ELF-1 (cell line): Measurements from ENCODE around the gene KRT16.
A peak's percentile ranks its signal among the peaks of the same experiment; 100 is the strongest.
"Not testable (repeated sequence)": the region's sequence is repeated elsewhere in the genome, so short reads cannot be mapped to it uniquely, and the experiment has no call there.

Experiments
- DNase-seq: peaks from one replicate; pipeline ENCODE4 v3.0.0-alpha.2; 2016; ENCODE audit warnings: low read depth, low spot score

Gene KRT16

DNA sequence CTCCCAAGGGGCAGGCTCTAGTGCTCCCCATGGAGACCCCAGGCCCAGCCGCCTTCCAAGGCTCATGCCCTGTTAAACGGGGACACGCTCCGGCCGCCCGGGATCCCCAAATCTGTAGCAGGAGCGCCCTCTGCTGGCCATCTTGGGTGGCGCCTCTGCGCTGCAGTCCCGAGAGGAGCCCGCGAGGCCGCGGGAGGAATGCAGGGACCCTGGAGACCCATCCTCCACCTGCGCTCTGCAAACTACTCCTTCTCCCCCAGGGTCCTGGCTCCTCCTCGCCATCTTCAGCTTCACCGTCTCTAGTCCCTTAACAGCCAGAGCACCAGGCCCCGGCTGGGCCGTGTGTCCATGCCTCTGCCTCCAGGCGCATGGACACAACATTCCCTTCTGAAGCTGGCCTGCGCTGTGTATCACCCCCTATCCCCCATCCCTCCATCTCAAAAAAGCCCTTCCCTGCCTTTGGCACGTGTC is 35.4 kb upstream of the KRT16 start:
- DNase-seq: peak; percentile 98

DNA sequence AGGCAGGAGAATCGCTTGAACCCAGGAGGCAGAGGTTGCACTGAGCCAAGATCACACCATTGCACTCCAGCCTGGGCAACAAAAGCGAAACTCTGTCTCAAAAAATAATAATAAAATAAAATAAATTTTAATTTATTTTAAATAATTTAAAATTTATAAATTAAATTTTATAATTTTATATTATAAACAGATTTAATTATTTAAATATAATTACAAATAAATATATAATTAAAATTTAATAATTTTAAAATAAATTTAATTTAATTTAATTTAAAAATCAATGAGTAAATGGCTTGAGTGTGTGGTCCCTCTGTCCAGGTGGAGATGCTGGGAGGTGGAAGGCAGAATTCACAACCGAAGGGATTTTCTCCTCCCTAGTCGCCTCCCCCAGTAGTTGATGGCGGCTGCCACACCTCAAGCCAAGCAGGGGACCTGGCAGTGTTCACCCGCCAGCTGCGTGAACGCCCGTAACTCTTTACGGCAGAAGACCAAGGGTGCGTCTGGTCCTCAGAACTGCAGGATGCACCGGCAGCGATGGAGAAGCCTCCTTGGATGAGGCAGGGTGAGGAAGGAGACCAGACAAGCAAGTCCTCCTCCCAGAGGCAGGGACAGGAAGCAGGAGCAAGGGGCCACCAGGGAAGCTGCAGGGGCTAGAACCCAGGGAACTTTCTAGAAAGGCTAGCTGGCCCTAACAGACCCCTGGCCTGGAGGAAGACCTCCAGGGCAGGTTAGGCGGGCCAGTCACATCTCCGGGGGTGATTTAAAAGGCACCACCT is 34.7 kb upstream of the KRT16 start:
- no peak for DNase-seq

DNA sequence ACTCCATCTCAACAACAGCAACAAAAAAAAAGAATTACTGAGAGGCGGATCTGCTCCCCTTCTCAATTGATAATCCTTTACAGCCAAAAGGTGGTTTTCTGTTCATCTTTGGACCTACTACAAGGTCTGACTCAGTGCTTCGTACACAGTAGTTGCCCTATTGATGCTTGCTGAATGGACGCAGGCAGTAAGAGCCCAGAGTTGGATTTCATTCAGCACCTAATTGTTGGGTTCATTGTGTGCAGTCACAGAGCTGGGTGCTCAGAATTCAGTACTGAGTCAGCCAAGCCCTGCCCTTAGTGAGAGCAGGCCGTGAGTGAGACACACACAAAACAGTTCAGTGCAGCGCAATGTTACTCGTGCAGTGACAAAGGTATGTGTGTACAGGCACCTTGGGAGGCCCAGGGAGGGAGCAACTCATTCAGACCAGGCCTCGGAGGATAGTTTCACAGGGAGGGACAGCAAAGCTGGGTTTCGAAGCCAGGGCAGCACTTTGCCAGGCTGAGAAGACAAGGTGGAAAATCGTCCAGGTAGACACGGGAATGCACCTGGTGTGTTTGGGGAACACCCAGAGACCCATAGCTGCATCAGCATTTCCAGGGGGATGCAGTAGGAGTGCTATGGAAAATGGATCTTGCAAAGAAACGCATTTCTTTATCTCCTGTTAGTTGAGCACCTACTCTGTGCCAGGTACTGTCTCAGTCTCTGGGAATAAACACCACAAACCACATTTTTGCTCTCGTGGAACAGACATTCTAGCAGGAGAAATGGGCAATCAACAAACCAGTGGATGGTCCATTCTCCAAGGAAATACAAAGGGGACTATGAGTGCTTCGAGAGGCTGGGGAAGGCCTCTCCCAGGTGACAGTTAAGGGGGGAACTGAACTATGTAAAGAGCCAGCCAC is 29.9 kb upstream of the KRT16 start:
- DNase-seq: no peak

DNA sequence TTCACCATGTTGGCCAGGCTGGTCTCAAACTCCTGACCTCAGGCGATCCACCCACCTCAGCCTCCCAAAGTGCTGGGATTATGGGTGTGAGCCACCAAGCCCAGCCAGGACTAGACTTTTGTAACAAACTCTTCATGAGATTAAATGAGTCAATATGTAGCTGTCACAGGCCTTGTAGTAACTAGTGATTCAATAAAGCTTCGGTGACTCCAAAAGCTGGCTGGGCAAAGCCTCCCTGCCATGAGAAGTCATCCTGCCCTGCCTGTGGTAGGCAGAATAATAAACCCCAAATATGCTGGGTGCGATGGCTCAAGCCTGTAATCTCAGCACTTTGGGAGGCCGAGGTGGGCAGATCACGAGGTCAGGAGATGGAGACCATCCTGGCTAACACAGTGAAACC is 28.0 kb upstream of the KRT16 start:
- DNase-seq: not testable (repeated sequence)

DNA sequence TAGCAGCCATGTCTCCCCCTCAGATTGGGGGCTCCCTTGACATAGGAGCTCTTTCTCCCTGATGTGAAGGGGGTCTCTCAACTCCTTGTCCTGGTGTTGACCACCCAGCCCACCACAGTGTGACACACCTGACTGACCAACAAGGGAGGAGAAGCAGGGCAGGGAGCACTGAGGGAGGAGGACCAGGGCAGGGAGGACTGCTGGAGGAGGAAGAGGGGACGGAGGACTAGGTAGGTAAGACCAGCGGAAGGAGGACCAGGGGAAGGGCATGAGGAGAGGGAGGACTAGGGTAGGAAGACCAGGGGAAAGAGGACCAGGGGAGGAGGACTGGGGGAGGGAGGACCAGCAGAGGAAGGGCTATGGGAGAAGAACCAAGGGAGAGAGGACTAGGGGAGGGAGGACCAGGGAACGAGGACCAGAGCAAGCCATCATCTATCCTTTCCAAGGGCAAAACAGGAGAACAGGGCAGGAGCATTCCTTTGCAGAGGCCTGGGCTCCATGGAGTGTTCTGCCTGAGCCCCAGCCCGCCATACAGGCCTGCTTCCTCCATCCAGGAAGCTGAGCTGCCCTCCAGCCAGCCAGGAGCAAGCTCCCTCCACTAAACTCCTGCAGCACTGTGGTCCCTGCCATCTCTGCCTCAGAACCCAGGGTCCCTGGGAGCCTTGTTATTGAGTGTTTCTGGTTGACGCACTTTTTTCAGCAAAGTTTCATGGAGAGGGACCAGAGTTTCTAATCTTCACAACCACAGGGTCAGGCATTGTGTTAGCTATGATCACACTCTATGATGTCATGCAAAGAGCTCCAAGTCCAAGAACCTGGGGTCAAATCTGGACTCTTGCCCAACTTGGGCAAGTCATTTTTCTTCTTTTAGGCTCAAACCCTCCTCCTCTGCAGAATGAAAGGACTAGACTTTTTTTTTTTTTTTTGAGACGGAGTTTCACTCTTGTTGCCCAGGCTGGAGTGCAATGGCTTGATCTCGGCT is 27.2 kb upstream of the KRT16 start:
- DNase-seq: no peak

DNA sequence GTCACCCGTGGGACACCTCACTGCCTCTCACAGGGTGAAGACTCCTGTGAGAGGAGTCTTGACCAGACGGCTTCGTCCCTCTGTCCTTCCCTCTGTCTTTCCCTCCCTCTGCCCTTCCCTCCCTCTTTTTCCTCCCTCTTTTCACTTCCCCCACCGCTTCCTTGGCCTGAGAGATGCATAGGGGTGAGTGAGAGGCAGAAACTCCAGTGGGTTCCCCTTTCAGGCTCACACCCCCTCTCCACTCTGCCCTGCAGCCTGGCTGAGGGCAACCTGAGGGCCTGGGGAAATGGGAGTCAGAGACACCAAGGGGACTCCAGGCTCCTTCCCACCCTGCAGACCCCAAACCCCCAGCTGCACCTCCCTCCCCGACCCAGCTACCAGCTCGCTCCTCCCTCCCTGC is 26.4 kb upstream of the KRT16 start:
- no peak for DNase-seq

DNA sequence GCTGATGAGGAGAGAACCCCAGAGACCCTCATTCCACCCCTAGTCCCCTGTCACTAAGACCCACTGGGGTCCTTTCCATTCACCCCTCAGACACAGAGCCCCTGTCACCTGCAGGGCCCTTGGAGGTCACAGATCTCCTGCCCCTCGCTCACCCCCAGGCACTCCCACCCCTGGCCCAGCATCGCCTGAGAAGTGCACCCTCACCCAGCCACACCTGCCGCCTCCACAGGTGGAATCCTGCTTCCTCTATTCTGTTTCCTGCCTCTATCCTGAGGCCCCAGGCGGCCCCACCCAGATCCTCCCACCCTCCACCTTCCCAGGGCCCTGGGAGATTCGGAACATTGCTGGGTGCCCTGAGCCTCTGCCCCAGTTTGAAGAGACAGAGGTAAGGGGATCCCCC is 25.6 kb upstream of the KRT16 start:
- DNase-seq: no peak

DNA sequence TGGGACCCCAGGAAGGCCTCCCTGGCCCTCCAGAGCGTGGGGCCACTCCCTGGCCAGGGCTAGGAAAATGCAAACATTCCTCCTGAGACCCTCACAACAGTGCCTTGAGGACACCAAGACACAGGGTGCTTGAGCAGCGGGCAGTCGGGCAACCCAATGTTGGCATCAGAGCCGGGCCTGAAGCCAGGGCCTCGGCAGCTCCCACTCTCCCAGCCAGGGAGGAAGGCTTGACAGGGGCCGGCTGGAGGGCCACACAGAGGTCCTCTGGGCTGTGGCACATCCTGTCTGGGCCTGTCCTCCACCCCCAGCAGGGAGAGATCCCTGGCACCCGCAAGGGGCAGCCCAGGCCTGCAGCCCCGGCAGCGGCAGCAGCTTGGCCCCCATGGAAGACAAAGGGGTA is 24.1 kb upstream of the KRT16 start:
- no peak for DNase-seq

DNA sequence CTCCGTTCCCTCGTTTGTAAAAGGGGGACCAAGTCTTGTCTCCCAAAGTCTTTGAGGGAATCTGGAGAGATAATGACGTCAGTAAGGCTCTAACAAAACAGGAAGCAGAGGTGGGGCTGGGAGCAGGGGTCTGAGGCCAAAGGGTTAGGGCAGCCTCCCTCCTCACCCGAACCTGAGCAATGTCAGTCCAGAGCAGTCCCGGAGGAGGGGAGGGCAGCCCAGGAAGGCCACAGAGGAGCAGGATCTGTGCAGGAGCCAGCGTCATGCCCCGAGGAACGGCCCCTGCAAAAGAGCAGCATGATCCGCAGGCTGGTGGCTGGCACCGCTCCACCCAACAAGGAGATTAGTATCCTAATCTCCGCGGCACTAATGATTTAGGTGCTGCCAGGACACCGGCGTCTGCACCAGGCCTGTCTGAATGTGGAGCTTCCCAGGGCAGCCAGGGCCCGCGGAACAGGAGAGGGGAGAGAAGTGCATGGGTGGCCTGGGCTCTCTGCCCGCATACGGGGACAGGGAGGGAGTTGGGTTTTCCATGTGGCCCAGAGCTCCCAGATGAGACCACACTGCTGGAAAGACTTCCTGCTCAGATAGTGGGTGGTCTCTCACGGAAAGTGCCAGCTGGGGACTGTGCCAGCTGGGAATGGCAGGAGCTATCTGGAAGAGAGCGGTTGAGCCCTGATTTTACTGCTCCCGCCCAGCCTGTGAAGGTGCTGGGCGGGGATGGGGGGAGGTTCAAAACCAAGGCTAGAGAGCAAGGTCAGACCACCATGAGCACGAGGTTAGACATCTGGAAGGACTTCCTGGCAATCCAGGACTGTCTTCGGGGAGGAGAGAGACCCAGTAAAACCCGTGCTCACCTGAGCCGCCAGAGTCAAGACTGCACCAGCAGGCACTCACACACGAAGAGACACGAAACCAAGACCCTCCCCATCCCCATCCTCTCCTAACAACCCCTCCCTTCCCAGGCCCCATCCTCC is 22.8 kb upstream of the KRT16 start:
- DNase-seq: peak; percentile 56

DNA sequence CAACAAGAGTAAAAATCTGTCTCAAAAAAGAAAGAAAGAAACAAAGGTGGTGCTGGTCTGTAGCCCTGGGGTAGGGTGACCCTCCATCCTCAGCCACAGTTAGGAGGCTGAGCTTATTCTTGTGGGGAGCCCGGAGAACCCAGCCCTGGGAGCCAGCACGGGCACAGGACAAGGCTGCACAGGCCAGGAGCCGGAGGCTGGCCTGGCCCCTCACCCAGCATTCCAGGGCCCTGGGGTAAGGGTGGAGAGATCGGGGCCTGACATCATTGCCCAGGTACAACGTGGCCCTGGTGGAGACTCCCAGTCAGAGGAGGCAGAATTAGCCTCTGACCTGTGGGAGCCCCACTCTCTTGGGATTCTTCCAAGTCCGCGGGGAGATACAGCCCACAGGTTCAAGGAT is 22.1 kb upstream of the KRT16 start:
- DNase-seq: no peak

DNA sequence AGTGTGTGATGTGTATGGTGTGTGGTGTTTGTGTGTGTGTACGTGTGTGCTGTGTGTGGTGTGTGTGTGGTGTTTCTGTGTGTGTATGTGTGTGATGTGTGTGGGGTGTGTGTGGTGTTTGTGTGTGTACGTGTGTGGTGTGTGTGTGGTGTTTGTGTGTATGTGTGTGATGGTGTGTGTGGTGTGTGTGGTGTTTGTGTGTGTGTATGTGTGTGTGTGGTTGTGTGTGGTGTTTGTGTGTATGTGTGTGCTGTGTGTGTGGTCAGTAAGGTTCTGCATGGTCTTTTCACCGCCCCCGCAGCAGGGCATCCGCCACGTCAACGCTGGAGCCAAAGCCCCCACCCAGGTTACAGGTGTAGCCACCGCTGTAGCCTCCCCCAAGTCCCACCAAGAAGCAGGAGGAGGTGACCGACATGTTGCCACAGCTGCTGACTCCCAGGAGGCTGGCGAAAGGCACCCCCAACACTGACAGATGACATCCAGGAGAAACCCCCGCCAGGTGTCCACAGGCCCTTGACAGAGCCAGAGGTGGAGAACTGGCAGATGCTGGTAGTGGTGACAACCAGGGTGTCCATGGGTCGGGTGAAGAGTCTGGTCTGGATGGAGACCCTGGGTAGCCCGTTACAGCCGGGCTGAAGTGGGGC is 21.1 kb upstream of the KRT16 start:
- no peak for DNase-seq

DNA sequence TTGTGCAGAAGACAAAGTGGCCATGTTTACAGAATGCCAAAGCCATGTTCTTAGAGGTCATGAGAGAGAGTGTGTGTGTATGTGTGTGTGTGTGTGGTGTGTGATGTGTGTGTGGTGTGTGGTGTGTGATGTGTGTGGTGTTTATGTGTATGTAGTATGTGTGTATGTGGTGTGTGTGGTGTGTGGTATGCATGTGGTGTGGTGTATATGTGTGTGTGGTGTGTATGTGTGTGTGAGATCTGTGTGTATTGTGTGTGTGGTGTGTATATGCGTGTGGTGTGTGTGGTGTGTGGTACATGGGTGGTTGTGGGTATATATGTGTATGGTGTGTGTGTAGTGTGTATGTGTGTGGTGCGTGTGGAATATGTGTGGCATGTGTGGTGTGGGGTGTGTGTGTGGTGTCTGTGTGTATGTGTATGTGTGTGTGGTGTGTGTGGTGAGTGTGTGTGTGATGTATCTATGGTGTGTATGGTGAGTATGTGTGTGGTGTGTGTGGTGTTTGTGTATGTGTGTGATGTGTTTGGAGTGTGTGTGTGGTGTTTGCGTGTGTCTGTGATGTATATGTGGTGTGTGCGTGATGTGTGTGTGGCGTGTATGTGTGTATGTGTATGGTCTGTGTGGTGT is 20.0 kb upstream of the KRT16 start:
- DNase-seq: no peak

DNA sequence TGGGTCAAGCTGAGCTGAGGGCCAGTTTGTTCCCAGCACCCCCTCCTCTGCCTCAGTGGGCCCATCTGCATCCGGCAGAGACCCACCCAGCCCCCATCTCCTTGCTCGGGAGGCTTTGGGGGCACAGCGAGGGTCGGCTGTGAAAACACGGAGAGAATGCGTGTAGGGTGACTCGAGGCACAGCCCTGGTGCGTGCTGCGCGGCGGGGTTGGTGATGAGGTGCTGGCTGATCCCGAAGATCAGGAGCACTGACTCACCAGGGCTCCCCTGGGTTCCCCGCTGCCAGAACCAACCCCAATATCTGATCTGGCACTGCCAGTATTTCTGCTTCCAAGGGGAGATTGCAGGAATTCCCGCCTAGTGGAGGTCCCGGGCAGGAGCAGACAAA is 19.3 kb upstream of the KRT16 start:
- DNase-seq: no peak

DNA sequence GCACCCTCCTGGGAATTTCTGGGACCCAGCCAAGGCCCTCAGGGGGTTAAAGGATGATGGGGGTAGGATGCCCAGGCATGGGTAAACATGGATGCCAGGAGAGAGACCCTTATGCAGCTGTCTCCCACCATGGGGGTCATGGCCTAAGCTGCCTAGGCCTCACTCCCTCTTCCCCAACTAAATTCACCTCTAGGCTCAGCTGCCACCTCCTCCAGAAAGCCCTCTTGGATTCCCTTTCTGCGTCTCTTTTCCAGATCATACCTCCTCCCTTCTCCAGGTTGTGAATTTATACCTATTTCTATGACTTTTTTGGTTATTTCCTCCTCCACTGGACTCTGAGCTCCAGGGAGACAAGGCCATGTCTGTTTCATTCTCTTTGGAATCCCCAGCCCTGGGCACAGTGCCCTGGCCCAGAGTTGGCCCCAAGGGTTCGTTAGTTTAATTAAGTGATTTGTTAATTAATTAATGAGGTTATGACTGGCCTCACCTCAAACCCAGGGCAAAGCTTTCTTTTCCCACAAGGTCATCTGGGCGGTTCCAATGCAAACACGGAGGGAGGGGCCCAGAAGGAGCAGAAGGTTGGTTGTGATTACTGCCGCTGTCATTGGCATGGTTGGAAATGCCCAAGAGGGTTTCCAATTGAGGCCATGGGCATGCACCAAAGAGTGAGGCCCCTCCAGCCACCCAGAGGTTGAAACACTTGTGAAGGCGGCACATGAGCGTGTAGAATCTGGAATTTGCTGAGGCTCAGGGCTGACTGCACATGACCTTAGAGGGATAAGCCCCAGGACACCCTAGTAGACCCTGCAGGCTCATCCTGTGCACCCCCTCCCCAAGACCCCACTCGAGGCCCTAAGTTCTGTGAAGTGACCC is 18.7 kb upstream of the KRT16 start:
- no peak for DNase-seq

DNA sequence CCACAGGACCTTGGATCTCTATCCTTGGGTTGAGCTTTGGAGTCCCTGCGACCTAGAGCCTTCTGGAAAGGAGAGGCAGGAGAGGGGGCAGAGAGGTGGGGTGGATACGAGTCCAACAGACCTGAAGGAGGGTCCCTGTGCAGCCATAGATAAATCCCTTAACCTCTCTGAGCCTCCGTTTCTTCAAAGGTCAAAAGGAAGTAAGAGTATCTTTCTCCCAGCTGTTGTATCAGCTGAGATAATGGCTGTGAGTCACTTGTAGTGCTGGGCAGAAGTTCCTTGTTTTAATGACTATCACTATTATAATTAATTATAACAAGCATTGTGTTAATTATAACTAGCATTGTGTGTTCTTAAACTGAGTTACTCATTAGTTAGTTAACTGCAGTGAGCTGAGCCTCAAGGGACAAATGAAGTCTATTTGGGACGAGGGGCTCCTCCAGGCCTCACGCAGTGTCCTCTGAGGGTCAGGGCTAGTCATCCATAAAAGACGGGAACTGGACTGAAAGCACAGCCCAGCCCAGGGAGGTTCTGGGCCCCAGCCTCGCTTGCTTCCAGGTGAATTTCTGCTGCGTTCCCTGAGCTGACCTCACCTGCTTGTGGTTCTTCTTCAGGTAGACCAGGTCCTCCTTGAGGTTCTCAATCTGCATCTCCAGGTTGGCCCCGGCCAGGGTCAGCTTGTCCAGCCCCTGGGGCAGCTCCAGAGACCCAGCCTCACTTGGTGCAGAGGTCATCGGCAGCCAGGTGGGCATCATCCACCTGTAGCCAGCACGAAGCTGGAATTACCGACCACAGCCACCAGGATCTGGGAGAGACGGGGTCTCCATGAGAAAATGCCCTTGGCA is 17.5 kb upstream of the KRT16 start:
- no peak for DNase-seq

DNA sequence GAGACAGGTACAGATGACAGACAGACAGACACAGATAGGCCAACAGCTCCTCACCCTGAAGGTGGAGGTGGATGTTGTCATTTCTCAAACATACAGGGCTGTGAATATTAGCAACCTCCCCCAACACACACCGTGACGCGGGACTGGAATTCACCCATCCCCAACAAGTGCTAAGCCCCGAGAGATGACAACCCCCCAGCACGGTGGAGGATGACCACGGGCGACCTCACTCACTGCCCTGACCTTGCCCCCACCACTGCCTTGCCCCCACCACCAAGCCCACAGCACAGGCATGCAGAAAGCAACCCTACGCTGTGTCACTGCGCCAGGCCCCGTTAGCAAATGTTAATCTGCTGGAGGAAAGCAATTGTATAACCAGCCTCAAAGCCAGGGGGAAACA is 16.7 kb upstream of the KRT16 start:
- DNase-seq: no peak

DNA sequence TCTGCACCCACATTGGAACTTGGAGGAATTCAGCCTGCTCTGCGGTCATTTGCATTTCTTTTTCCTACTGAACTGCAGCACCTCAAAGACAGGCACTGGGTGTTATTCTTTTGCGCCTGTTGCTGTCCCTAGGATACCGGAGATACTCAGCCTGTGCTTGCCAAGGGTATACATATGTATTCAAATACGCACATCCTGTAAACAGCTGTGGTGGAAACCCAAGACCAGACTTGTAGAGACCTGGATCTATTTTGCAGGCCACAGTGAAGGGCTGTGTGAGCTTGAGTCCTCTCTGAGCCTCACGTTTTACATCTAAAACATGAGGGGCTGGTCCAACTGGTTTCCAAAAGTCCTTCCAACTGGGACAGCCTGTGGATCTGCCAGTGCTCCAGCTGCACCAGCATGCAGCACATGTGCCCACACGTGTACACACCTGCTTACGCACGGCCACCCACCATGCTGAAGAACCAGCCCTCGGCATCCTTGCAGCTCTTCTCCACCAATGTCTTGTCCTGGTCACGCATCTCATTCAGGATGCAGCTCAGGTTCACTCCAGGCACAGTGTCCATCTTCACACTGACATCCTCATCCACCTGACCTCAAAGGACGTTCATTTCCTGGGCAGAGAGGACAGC is 16.2 kb upstream of the KRT16 start:
- not testable (repeated sequence) for DNase-seq
